ENCODE data around the gene ORC6.

DNA sequence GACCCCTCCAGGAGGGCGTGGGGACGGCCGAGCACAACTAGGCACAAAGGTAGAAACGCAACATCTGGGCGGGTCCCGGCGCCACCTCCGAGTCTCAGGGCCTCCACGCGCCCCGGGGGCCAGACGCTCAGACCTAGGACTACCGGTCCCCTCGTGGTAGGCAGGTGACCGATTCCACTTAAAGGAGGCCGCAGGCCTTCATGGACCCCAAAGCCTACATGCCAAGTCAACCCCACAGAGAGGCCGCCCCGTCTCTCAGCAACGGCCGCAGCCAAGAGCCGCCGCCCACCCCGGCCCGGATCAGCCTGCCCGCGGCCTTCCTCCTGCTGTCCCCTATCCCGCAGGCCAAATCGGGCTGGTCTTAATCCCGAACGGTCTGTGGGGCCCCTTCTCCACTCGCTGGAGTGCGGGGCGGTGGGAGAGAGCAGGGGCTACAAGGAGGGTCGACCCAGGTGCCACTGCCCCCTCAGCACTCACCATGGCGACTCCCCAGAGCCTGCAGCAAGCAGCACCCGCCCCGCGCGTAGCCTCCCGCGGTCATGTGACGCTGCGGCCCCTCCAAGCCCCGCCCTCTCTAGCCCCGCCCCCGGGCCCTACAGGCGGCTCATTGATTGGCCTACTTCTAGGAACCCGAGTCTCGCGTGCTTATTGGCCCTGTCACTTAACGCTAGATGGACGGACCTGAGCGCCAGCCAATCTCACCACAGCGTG, 650 bp upstream of the ORC6 start, which contains the start of gene VPS35:
- TF ChIP-seq, protein P1, sequence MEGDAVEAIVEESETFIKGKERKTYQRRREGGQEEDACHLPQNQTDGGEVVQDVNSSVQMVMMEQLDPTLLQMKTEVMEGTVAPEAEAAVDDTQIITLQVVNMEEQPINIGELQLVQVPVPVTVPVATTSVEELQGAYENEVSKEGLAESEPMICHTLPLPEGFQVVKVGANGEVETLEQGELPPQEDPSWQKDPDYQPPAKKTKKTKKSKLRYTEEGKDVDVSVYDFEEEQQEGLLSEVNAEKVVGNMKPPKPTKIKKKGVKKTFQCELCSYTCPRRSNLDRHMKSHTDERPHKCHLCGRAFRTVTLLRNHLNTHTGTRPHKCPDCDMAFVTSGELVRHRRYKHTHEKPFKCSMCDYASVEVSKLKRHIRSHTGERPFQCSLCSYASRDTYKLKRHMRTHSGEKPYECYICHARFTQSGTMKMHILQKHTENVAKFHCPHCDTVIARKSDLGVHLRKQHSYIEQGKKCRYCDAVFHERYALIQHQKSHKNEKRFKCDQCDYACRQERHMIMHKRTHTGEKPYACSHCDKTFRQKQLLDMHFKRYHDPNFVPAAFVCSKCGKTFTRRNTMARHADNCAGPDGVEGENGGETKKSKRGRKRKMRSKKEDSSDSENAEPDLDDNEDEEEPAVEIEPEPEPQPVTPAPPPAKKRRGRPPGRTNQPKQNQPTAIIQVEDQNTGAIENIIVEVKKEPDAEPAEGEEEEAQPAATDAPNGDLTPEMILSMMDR (IDR thresholded peaks at IDR 0.05; ENCODE audit: low read depth, low read length, poor library complexity, severe bottlenecking): peak; percentile 66
- TF ChIP-seq EZH2phosphoT487 (IDR thresholded peaks at IDR 0.05; ENCODE audit: borderline replicate concordance, low read length): no peak
